ENCODE data around the gene PLAC9. TPM values are rescaled to one million over a fixed set of nuclear protein-coding genes. Genes with fewer than 3 reads are reported as not detected.

The PLAC9 gene
- total and polyA plus RNA-seq, 3 donors from 2014 or later: 13.1 to 47.0 (median 20.7) TPM

- Histone ChIP-seq H3K36me3 (ENCODE audit: low read depth, missing control alignments) (no peaks in the 10 kb centered on the region), H3K9me3 (no peaks in the 10 kb centered on the region), H3K4me3 (no peak overlapping the region), H3K4me1 (no peaks in the 10 kb centered on the region), H3K27ac (no peak overlapping the region), H3K27me3 (no peaks in the 10 kb centered on the region)
- 88 to 94% methylated on average over 3 to 10 of the region's 10 CpGs for WGBS, 2 donors
- TF ChIP-seq, protein P1, sequence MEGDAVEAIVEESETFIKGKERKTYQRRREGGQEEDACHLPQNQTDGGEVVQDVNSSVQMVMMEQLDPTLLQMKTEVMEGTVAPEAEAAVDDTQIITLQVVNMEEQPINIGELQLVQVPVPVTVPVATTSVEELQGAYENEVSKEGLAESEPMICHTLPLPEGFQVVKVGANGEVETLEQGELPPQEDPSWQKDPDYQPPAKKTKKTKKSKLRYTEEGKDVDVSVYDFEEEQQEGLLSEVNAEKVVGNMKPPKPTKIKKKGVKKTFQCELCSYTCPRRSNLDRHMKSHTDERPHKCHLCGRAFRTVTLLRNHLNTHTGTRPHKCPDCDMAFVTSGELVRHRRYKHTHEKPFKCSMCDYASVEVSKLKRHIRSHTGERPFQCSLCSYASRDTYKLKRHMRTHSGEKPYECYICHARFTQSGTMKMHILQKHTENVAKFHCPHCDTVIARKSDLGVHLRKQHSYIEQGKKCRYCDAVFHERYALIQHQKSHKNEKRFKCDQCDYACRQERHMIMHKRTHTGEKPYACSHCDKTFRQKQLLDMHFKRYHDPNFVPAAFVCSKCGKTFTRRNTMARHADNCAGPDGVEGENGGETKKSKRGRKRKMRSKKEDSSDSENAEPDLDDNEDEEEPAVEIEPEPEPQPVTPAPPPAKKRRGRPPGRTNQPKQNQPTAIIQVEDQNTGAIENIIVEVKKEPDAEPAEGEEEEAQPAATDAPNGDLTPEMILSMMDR (IDR thresholded peaks at IDR 0.05): no peak
- TF ChIP-seq POLR2A (IDR thresholded peaks at IDR 0.05): no peak
- no peak for DNase-seq
- intact Hi-C loops (cut with DNase I; ENCODE audit: low total_unique reads): no loop called here
Observed at GRCh38 chr10:80170641-80171040, 38.1 kb downstream of the PLAC9 start.

GRCh38 chr10:80171248-80171660 is 38.7 kb downstream of the PLAC9 start:
- 94 to 98% methylated on average over 7 of the region's 7 CpGs for WGBS, 2 donors
- Histone ChIP-seq H3K36me3 (ENCODE audit: low read depth, missing control alignments) (no peaks in the 10 kb centered on the region), H3K4me1 (no peaks in the 10 kb centered on the region), H3K27me3 (no peaks in the 10 kb centered on the region), H3K9me3 (no peaks in the 10 kb centered on the region), H3K27ac (no peak overlapping the region), H3K4me3 (no peak overlapping the region)
- intact Hi-C loops (cut with DNase I; ENCODE audit: low total_unique reads): no loop called here
- DNase-seq: no peak
- no peak for TF ChIP-seq POLR2A (IDR thresholded peaks at IDR 0.05)
- TF ChIP-seq, protein P1 (IDR thresholded peaks at IDR 0.05): no peak

GRCh38 chr10:80172896-80173295 is 40.4 kb downstream of the PLAC9 start:
- TF ChIP-seq, protein P1 (IDR thresholded peaks at IDR 0.05): no peak
- no peak for TF ChIP-seq POLR2A (IDR thresholded peaks at IDR 0.05)

DNA sequence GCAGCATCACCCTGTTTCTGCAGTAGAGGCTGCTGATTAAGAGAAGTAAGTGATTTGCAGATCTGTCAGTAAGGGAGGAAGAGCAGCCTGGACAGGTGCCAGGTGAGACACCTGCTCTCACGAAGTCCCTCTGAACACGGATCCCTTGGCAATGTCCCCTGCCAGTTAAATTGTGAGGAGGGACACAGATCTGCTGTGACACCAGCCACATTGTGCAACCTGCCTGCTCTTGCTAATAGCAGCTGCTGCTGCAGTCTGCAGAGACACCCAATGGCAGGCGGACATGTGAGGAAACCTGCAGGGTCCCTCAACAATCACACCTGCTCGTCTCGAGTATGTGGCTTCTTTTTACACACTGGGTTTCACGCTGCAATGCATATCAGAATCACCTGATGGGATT is 40.9 kb downstream of the PLAC9 start:
- Histone ChIP-seq H3K9me3 (no peaks in the 10 kb centered on the region), H3K4me3 (no peak overlapping the region), H3K27me3 (no peaks in the 10 kb centered on the region), H3K36me3 (ENCODE audit: low read depth, missing control alignments) (no peaks in the 10 kb centered on the region), H3K4me1 (no peaks in the 10 kb centered on the region), H3K27ac (no peak overlapping the region)
- WGBS, 2 donors: 76 to 81% methylated on average over 6 of the region's 6 CpGs
- no peak for TF ChIP-seq POLR2A (IDR thresholded peaks at IDR 0.05)
- TF ChIP-seq, protein P1 (IDR thresholded peaks at IDR 0.05): no peak
- intact Hi-C loops (cut with DNase I; ENCODE audit: low total_unique reads): no loop called here
- no peak for DNase-seq

More at GRCh38 chr10:80172896-80173295, 40.4 kb downstream of the PLAC9 start:
- no peak for DNase-seq
- Histone ChIP-seq H3K9me3 (no peaks in the 10 kb centered on the region), H3K4me3 (no peak overlapping the region), H3K4me1 (no peaks in the 10 kb centered on the region), H3K36me3 (ENCODE audit: low read depth, missing control alignments) (no peaks in the 10 kb centered on the region), H3K27me3 (no peaks in the 10 kb centered on the region), H3K27ac (no peak overlapping the region)
- WGBS, 2 donors: 72 to 77% methylated on average over 4 to 5 of the region's 5 CpGs
- intact Hi-C loops (cut with DNase I; ENCODE audit: low total_unique reads): no loop called here

GRCh38 chr10:80174641-80175395 is 42.3 kb downstream of the PLAC9 start:
- DNase-seq: no peak
- H3K4me3 ChIP-seq: no peak overlapping the region
- H3K36me3 ChIP-seq (ENCODE audit: low read depth, missing control alignments): no peaks in the 10 kb centered on the region
- H3K27me3 ChIP-seq: no peaks in the 10 kb centered on the region
- no peaks in the 10 kb centered on the region for H3K9me3 ChIP-seq
- TF ChIP-seq POLR2A (IDR thresholded peaks at IDR 0.05): no peak
- TF ChIP-seq, protein P1 (IDR thresholded peaks at IDR 0.05): no peak
- WGBS, 2 donors: 90 to 96% methylated on average over 10 to 14 of the region's 15 CpGs
- H3K4me1 ChIP-seq: no peaks in the 10 kb centered on the region
- intact Hi-C loops (cut with DNase I; ENCODE audit: low total_unique reads): no loop called here
- H3K27ac ChIP-seq: no peak overlapping the region

All from testis (tissue), 3 donors.